K562 (cell line): ENCODE measurements around the gene CD74. TPM values are rescaled to one million over a fixed set of nuclear protein-coding genes. Genes with fewer than 3 reads are reported as not detected.

Source experiments
- ATAC-seq: fragments of 200-7000 bp; cut with Tn5 transposase; 3 replicates; pipeline ENCODE4 v1.9.1; 2020; ENCODE audit warnings: moderate library complexity
- BruUV-seq: library from RNA; stranded (reverse); fragments of 400-500 nt; replicated peaks from 2 replicates; lab custom pipeline; 2021; lab: Mats Ljungman, UMichigan
- CTCF ChIA-PET: fragments of 300-600 bp; formaldehyde crosslinking; extraction: SDS; loops from one replicate; lab custom pipeline; 2021; ENCODE audit warnings: low intra/inter-chr PET ratio; lab: Yijun Ruan, JAX
- POLR2A ChIA-PET: fragments of 300-600, 350-650 bp; sonication (Branson Sonifier 250); formaldehyde crosslinking; extraction: SDS; loops from one replicate; lab custom pipeline; 2021; ENCODE audit warnings: antibody characterized with exemption, inconsistent platforms; lab: Yijun Ruan, JAX
- DNase-seq, 4 experiments: peaks; one replicate each; pipeline versions ENCODE4 v3.0.0 to v3.0.0-alpha.2; 2011 to 2018; ENCODE audit warnings: low spot score in 3 of 4, mixed read lengths in 3 of 4; ENCODE audit errors: extremely low read depth in 1 of 4
- FAIRE-seq: peaks from 2 replicates; lab custom pipeline; 2011; peaks lifted over from hg19 to GRCh38; lab: Jason Lieb, UNC
- H2AFZ ChIP-seq: 2 replicates; pipeline ENCODE4 v1.6.0; 2011; ENCODE audit warnings: low read depth, low read length, control low read depth, inconsistent platforms
- H3K27ac ChIP-seq: fragments of 200-600 bp; 3 replicates; pipeline ENCODE4 v1.8.0; 2011; ENCODE audit warnings: low read depth, mild to moderate bottlenecking, control low read depth, inconsistent platforms, low read length, moderate library complexity, mixed read lengths; ENCODE audit errors: extremely low read depth
- H3K27me3 ChIP-seq, 2 experiments: fragments of 300-600 bp in 1 of 2; 2 replicates in 1 of 2; 3 replicates in 1 of 2; pipeline versions ENCODE4 v1.6.0 to v1.8.0; 2011; ENCODE audit warnings: inconsistent platforms in 2 of 2, low read length in 2 of 2, mild to moderate bottlenecking in 1 of 2, mixed read lengths in 1 of 2, moderate library complexity in 1 of 2; ENCODE audit not compliant: control insufficient read depth in 2 of 2, insufficient read depth in 2 of 2
- H3K36me3 ChIP-seq: fragments of 300-600 bp; 3 replicates; pipeline ENCODE4 v1.8.0; 2011; ENCODE audit warnings: mild to moderate bottlenecking, low read length, inconsistent platforms; ENCODE audit not compliant: control insufficient read depth, insufficient read depth
- H3K4me1 ChIP-seq, 2 experiments: fragments of 200-600 bp in 1 of 2; replicated peaks in 1 of 2; 2 replicates in 1 of 2; 3 replicates in 1 of 2; pipeline versions ENCODE4 v1.5.1 to v1.8.0; 2011; ENCODE audit warnings: inconsistent platforms in 2 of 2, low read length in 2 of 2, mild to moderate bottlenecking in 1 of 2, mixed read lengths in 1 of 2, moderate library complexity in 1 of 2; ENCODE audit not compliant: control insufficient read depth in 2 of 2, insufficient read depth in 2 of 2
- H3K4me2 ChIP-seq: 2 replicates; pipeline ENCODE4 v1.6.1; 2011; ENCODE audit warnings: low read length, control low read depth, inconsistent platforms, mixed read lengths; ENCODE audit not compliant: insufficient read depth
- H3K4me3 ChIP-seq: fragments of 200-600 bp; sonication (generic), shearing (Covaris generic); 2 replicates; pipeline ENCODE4 v1.5.1; 2016; ENCODE audit warnings: control low read depth, inconsistent platforms
- H3K79me2 ChIP-seq: fragments of 200-600 bp; 3 replicates; pipeline ENCODE4 v1.8.0; 2011; ENCODE audit warnings: low read length, inconsistent platforms; ENCODE audit not compliant: control insufficient read depth, insufficient read depth
- H3K9ac ChIP-seq, 2 experiments: 2 replicates each; pipeline versions ENCODE4 v1.6.0 to v1.6.1; 2011; ENCODE audit warnings: low read depth in 2 of 2, low read length in 2 of 2, control low read depth in 1 of 2, inconsistent platforms in 1 of 2, mild to moderate bottlenecking in 1 of 2, mixed read lengths in 1 of 2; ENCODE audit not compliant: insufficient read depth in 1 of 2
- H3K9me1 ChIP-seq: one replicate; pipeline ENCODE4 v1.6.0; 2011; ENCODE audit warnings: inconsistent platforms, mild to moderate bottlenecking, low read length, moderate library complexity; ENCODE audit not compliant: control insufficient read depth, insufficient read depth
- H3K9me3 ChIP-seq: replicated peaks from 2 replicates; pipeline ENCODE4 v1.5.1; 2011; ENCODE audit warnings: low read depth, low read length, inconsistent platforms; ENCODE audit not compliant: control insufficient read depth, insufficient read depth
- H4K20me1 ChIP-seq: replicated peaks from 2 replicates; pipeline ENCODE4 v1.6.1; 2011; ENCODE audit warnings: low read length, inconsistent platforms, mixed read lengths; ENCODE audit not compliant: control insufficient read depth, insufficient read depth
- CHAMP1 ChIP-seq: fragments of 450-650 bp; IDR thresholded peaks from 2 replicates; pipeline ENCODE4 v1.6.1; 2016; ENCODE audit warnings: mild to moderate bottlenecking
- CHD1 ChIP-seq: fragments of 200-600 bp; sonication (generic); IDR thresholded peaks from one replicate; pipeline ENCODE4 v1.6.1; 2012; ENCODE audit warnings: mild to moderate bottlenecking, moderate library complexity, low read length, inconsistent platforms
- KHSRP ChIP-seq: fragments of 450-650 bp; IDR thresholded peaks from 2 replicates; pipeline ENCODE4 v1.6.1; 2017
- LEF1 ChIP-seq: fragments of 450-650 bp; IDR thresholded peaks from 2 replicates; pipeline ENCODE4 v1.6.1; 2016; ENCODE audit warnings: mild to moderate bottlenecking
- POLR2B ChIP-seq: fragments of 450-650 bp; IDR thresholded peaks from 2 replicates; pipeline ENCODE4 v1.6.1; 2018; ENCODE audit warnings: low read depth; ENCODE audit not compliant: partially characterized antibody
- RBFOX2 ChIP-seq: fragments of 200-400 bp; formaldehyde crosslinking; IDR thresholded peaks from 2 replicates; pipeline ENCODE4 v1.6.1; 2017; ENCODE audit warnings: low read depth, mild to moderate bottlenecking, low read length, moderate library complexity
- SIN3B ChIP-seq: fragments of 450-650 bp; IDR thresholded peaks from 2 replicates; pipeline ENCODE4 v1.6.1; 2017; ENCODE audit warnings: low read depth, mild to moderate bottlenecking, moderate library complexity
- ZNF143 ChIP-seq: sonication (generic); formaldehyde crosslinking; IDR thresholded peaks from 2 replicates; pipeline ENCODE4 v1.9.0; 2022; ENCODE audit warnings: mild to moderate bottlenecking, missing genetic modification reagents
- ZNF609 ChIP-seq: sonication (generic); formaldehyde crosslinking; IDR thresholded peaks from 2 replicates; pipeline ENCODE4 v1.8.1; 2023; ENCODE audit warnings: missing genetic modification reagents, mild to moderate bottlenecking, borderline replicate concordance
- WGBS: fragments of 100-300 bp; shearing (Covaris generic); methylation state at CpG from one replicate; pipeline ENCODE4 v1.1.6; 2016; ENCODE audit warnings: low coverage, mixed read lengths; ENCODE audit not compliant: insufficient coverage; ENCODE audit errors: missing lambda C conversion rate; 5-methylcytosine and 5-hydroxymethylcytosine counted together
- in situ Hi-C: fragments of 300-500 bp; cut with MboI; formaldehyde crosslinking; loops from 4 replicates; pipeline ENCODE4 v1.15.0; 2018; ENCODE audit warnings: inconsistent platforms, mixed read lengths
- intact Hi-C: fragments of 100-400 bp; cut with micrococcal nuclease; formaldehyde crosslinking; loops from 2 replicates; pipeline ENCODE4 v1.14.2; 2022
- polyA plus RNA-seq, 8 experiments: library from polyadenylated mRNA; depleted of rRNA in 4 of 8; stranded (reverse) in 5 of 8; unstranded in 3 of 8; fragments of >200 nt; fragmentation: Nextera tagmentation in 2 of 8; fragmentation: Illumina TruSeq in 1 of 8; extraction: Ambion mirVana in 2 of 8; extraction: Trizol in 1 of 8; gene quantifications; 2 replicates each; pipeline versions ENCODE4 v1.2.1 to v1.2.3, GENCODE V29; 2011 to 2014; ENCODE audit warnings: inconsistent platforms in 1 of 8, missing spikeins in 1 of 8
- total RNA-seq, 7 experiments: library from RNA; depleted of rRNA in 6 of 7; stranded (reverse); fragments of >200 nt in 6 of 7; fragmentation: Illumina TruSeq in 2 of 7; extraction: Trizol in 2 of 7; gene quantifications; 2 replicates each; pipeline versions ENCODE4 v1.2.1 to v1.2.3, GENCODE V29; 2011 to 2021; ENCODE audit warnings: low replicate concordance in 1 of 7

Gene CD74
- total and polyA plus RNA-seq, 9 of the 15 experiments (the other 6 are each of a cell fraction or from before 2014, with no cell fraction given), result 0.07 to 4.8 (median 0.32) TPM

GRCh38 chr5:150447188-150447587 is 34.5 kb upstream of the CD74 start:
- H4K20me1 ChIP-seq, result peaks cover 31% of the 10 kb centered on the region
- in situ Hi-C loops, result no loop called here

GRCh38 chr5:150446583-150446982 is 33.9 kb upstream of the CD74 start:
- Histone ChIP-seq H3K27me3 (no peaks in the 10 kb centered on the region), H4K20me1 (peaks cover 36% of the 10 kb centered on the region), H3K4me2 (peak overlapping the region; percentile 33), H3K79me2 (peaks cover 40% of the 10 kb centered on the region), H3K4me3 (no peak overlapping the region), H3K9ac (peak overlapping the region in 1 of 2 experiments; percentile 75; a peak in 2 of 4 replicates), H2AFZ (no peak overlapping the region), H3K9me1 (no peaks in the 10 kb centered on the region), H3K27ac (no peak overlapping the region), H3K9me3 (no peaks in the 10 kb centered on the region), H3K4me1 (peaks cover 11 to 13% of the 10 kb centered on the region in 2 experiments; a peak in 4 of 5 replicates), H3K36me3 (peaks cover 65% of the 10 kb centered on the region)
- WGBS, result 97% methylated on average over 6 of the region's 6 CpGs
- DNase-seq, result no peak
- intact Hi-C loops (no loop called here), in situ Hi-C loops (no loop called here)
- BruUV-seq, result no TSS peak
- POLR2A ChIA-PET, result interaction anchor here (0.6 to 3.7 kb wide), 3 partner anchors 11 to 402 kb away, joined by 3 to 17 read pairs (median 3); no protein-coding TSS in a partner anchor
- ATAC-seq, result no peak
- CTCF ChIA-PET, result no interaction called here
- no peak for FAIRE-seq
- TF ChIP-seq SIN3B, result no peak
- TF ChIP-seq ZNF143 (CRISPR knock-in tag), result no peak
- 0 out of 2 replicates have a peak, but pooled peaks have one; percentile 33 for TF ChIP-seq ZNF609 (CRISPR knock-in tag)
- no peak for TF ChIP-seq CHAMP1
- no peak for TF ChIP-seq LEF1
- TF ChIP-seq RBFOX2, result peak; percentile 50; the same call in 1 of the 2 replicates
- no peak for TF ChIP-seq POLR2B

More at GRCh38 chr5:150447188-150447587, 34.5 kb upstream of the CD74 start:
- WGBS, result 95% methylated on average over 6 of the region's 6 CpGs
- H3K27me3 ChIP-seq, result no peaks in the 10 kb centered on the region
- H3K4me3 ChIP-seq, result peak overlapping the region; percentile 87; the same call in 1 of the 2 replicates
- peak overlapping the region; percentile 75 to 97 for H3K9ac ChIP-seq
- no peak for FAIRE-seq
- no peak for ATAC-seq
- no peak overlapping the region for H3K27ac ChIP-seq
- H2AFZ ChIP-seq, result no peak overlapping the region
- H3K4me2 ChIP-seq, result peak overlapping the region; percentile 95
- H3K36me3 ChIP-seq, result peaks cover 65% of the 10 kb centered on the region
- H3K79me2 ChIP-seq, result peaks cover 40% of the 10 kb centered on the region
- no TSS peak for BruUV-seq
- TF ChIP-seq RBFOX2, result peak; percentile 67
- TF ChIP-seq CHD1, result no peak
- TF ChIP-seq KHSRP, result no peak
- ChIA-PET POLR2A (interaction anchor here (0.5 to 3.7 kb wide), 3 partner anchors 12 to 64 kb away, joined by 3 to 17 read pairs (median 3); no protein-coding TSS in a partner anchor), CTCF (no interaction called here)
- H3K9me3 ChIP-seq, result no peaks in the 10 kb centered on the region
- H3K4me1 ChIP-seq, result peaks cover 8 to 11% of the 10 kb centered on the region in 2 experiments; a peak in 4 of 5 replicates
- DNase-seq, result no peak
- no peaks in the 10 kb centered on the region for H3K9me1 ChIP-seq
- intact Hi-C loops, result no loop called here
